H7 (cell line): ENCODE measurements around the gene TPRN. TPM values are rescaled to one million over a fixed set of nuclear protein-coding genes. Genes with fewer than 3 reads are reported as not detected.

ENCODE experiments used
- DNase-seq: peaks from one replicate; pipeline ENCODE4 v3.0.0; 2012
- H3K27me3 ChIP-seq: 2 replicates; pipeline ENCODE4 v1.6.0; 2011; ENCODE audit warnings: mild to moderate bottlenecking, low read length; ENCODE audit not compliant: control insufficient read depth, insufficient read depth
- H3K36me3 ChIP-seq: replicated peaks from 2 replicates; pipeline ENCODE4 v1.5.1; 2011; ENCODE audit warnings: low read length; ENCODE audit not compliant: control insufficient read depth, insufficient read depth
- H3K4me3 ChIP-seq: 2 replicates; pipeline ENCODE4 v1.5.1; 2011; ENCODE audit warnings: low read depth, mild to moderate bottlenecking, control low read depth, low read length, moderate library complexity; ENCODE audit not compliant: insufficient read depth
- total RNA-seq: library from RNA; depleted of rRNA; stranded (reverse); fragments of >200 nt; shearing (Covaris generic); gene quantifications from 2 replicates; pipeline ENCODE4 v1.2.3, GENCODE V29; 2014

TPRN gene
- total RNA-seq, 1 experiment from 2014 or later: 23.3 TPM

GRCh38 chr9:137150617-137151457, 49.7 kb downstream of the TPRN start:
- Histone ChIP-seq H3K4me3 (no peak overlapping the region), H3K27me3 (peaks cover 13% of the 10 kb centered on the region), H3K36me3 (no peaks in the 10 kb centered on the region)
- peak; percentile 86 for DNase-seq

GRCh38 chr9:137149942-137150616, 50.5 kb downstream of the TPRN start:
- Histone ChIP-seq H3K4me3 (no peak overlapping the region; the same call in 1 of the 2 replicates), H3K27me3 (peaks cover 6% of the 10 kb centered on the region), H3K36me3 (no peaks in the 10 kb centered on the region)
- peak; percentile 83 for DNase-seq

GRCh38 chr9:137149363-137149762, 51.2 kb downstream of the TPRN start:
- DNase-seq: no peak
- Histone ChIP-seq H3K27me3 (peaks cover 2% of the 10 kb centered on the region), H3K36me3 (no peaks in the 10 kb centered on the region), H3K4me3 (no peak overlapping the region)

- peaks cover 2% of the 10 kb centered on the region for H3K27me3 ChIP-seq
- no peak overlapping the region for H3K4me3 ChIP-seq
- H3K36me3 ChIP-seq: no peaks in the 10 kb centered on the region
- DNase-seq: no peak
Measured at GRCh38 chr9:137148661-137149060, 51.9 kb downstream of the TPRN start.

GRCh38 chr9:137148242-137148641, 52.3 kb downstream of the TPRN start:
- Histone ChIP-seq H3K4me3 (no peak overlapping the region), H3K27me3 (peaks cover 2% of the 10 kb centered on the region), H3K36me3 (no peaks in the 10 kb centered on the region)
- DNase-seq: no peak

GRCh38 chr9:137147793-137148160, 52.8 kb downstream of the TPRN start:
- Histone ChIP-seq H3K36me3 (no peaks in the 10 kb centered on the region), H3K27me3 (peaks cover 5% of the 10 kb centered on the region), H3K4me3 (no peak overlapping the region)
- peak; percentile 87 for DNase-seq

GRCh38 chr9:137147091-137147792, 53.3 kb downstream of the TPRN start:
- no peak overlapping the region for H3K4me3 ChIP-seq
- H3K27me3 ChIP-seq: peaks cover 6% of the 10 kb centered on the region
- no peak for DNase-seq
- H3K36me3 ChIP-seq: no peaks in the 10 kb centered on the region

GRCh38 chr9:137146527-137146918, 54.0 kb downstream of the TPRN start:
- DNase-seq: no peak
- H3K27me3 ChIP-seq: peaks cover 8% of the 10 kb centered on the region
- H3K36me3 ChIP-seq: no peaks in the 10 kb centered on the region
- no peak overlapping the region for H3K4me3 ChIP-seq

GRCh38 chr9:137145731-137146526, 54.6 kb downstream of the TPRN start:
- H3K27me3 ChIP-seq: peaks cover 11% of the 10 kb centered on the region
- DNase-seq: no peak
- no peaks in the 10 kb centered on the region for H3K36me3 ChIP-seq
- no peak overlapping the region for H3K4me3 ChIP-seq

- Histone ChIP-seq H3K36me3 (no peaks in the 10 kb centered on the region), H3K27me3 (peaks cover 32% of the 10 kb centered on the region), H3K4me3 (no peak overlapping the region)
- DNase-seq: peak; percentile 27
Measured at GRCh38 chr9:137143459-137143858, 57.1 kb downstream of the TPRN start.

GRCh38 chr9:137141976-137142936, 58.3 kb downstream of the TPRN start:
- peak; percentile 44 for DNase-seq
- no peaks in the 10 kb centered on the region for H3K36me3 ChIP-seq
- H3K27me3 ChIP-seq: peaks cover 40% of the 10 kb centered on the region
- no peak overlapping the region for H3K4me3 ChIP-seq
